HG03457 (cell line): ENCODE results near the gene PDCD2.
"Not testable (repeated sequence)": the region's sequence is repeated elsewhere in the genome, so short reads cannot be mapped to it uniquely, and the experiment has no call there.

ENCODE experiments used
- ATAC-seq: cut with Tn5 transposase; IDR thresholded peaks from one replicate; pipeline ENCODE4 v1.9.1; 2021; ENCODE audit warnings: moderate number of reproducible peaks; ENCODE audit not compliant: unreplicated experiment

PDCD2 gene

DNA sequence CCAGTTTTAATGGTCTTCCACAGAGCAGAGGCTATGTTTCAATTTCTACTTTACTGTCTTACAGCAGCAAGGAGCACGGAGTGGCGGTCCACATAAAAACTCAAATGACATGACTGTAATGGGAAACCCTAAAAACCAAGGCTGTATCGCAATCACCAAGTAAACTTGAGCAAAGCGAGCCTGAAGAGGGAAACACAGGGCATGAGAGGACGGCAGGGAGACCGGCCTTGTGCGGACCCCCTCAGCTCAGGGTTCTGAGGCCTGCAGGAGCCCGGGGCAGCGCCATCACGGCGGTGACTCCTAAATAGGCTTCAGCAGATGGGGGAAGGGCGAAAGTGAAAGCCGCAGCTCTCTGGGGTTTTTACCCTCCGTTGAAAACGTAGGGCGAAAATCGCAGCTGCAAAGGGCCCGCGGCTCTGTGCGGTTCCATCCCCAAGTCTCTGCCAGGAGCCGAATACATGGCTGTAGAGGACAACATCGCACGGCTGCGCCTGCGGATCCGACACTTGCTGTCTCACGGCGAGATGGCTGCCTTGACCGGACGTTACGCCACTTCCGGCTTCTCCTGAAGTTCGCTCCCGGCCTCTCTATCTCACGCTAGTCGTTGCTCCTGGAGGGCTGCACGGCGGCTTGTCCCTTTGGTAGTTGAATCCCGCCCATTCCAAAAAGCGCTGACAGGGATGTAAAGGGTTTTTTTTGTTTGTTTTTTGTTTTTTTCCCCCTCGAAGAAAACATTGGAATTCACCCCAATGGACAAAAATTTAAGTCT lies 31.5 kb downstream of the PDCD2 start, which contains the start of gene PSMB1:
Gene PSMB1, minus strand, starts transcription at position 543 of the 769 bp plus-strand sequence. Its CDS starts 65 bp downstream, at position 478.
- ATAC-seq, result peak; percentile 44

DNA sequence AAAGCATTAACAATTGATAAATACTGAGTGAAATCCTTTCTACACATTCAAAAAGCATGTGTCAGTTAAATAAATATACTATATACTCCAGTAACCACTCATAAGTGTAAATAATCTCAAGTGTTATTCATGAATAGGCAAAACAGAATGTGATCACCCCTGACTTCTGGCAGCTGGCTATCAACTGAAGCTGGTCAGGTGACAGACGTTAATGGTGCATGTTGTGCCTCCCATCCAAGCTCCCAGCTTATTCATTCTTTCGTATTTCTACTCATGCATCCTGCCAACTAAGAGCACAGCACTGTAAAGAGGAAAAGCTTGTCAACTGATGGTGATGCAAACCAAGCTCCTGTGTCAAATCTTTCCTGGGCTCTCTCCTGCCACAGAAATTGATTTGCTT lies 39.0 kb downstream of the PDCD2 start:
- no peak for ATAC-seq

DNA sequence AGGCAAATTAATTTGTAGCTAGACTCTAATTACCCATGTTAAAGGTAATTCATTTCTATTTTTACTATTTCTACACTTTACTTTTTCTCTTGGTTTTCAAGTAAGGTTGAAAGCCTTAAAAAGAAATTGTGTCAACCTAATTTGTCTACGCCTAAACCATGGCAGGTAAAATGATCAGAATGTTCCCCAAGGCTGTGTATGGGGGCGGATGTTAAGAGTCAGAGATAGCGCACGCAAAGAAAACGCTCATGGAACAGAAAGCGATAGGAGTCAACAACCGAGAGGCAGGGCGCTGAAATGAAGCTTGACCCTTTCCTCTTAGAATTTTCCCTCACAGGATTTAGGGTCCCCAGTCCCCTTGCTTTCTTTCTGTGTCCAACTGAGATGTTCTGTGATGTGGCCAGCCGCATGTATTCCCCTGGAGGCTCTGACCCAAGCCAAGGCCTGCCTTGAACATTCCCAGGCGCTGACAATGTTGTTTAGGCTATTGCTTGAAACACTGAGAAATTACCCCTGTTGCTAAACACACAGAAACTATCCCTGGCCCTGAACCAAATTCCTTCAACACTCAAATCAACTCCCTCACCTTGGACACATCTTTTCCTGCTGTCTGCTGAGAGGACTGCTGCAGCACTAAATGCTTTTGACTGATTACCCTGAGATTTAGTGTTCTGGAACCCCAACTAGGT lies 42.3 kb downstream of the PDCD2 start:
- ATAC-seq, result no peak

DNA sequence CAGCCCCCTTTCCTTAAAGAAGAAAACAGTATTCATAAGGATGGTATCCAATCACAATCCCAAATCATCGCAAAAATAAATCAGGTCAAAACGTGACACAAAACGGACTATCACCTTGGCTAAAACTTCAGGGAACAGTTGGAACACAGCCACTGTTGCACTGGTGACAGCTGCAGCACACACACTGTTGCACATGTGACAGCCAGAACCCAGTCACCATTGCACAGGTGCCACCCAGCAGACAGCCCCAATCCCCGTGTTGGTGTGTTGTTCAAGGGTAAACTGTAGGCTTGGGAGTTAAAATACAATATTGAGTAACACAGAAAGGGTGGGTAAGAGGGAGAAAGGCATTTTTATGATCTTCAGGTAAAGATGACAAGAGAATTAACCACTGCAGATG lies 47.1 kb downstream of the PDCD2 start:
- ATAC-seq, result no peak

DNA sequence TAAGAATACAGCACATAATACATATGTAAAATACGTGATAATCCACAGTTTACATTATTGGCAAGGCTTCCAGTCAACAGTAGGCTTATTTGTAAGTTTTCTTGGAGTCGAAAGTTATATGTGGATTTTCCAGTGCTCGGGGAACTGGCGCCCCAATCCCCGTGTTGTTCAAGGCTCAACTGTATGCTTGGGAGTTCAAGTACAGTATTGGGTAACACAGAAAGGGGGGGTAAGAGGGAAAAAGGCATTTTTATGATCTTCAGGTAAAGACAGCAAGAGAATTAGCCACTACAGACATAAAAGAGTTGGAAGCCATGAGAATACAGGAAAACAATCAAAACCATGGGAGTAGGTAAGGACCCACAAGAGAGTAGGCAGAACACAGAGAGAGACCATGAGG lies 47.8 kb downstream of the PDCD2 start:
- ATAC-seq, result no peak

DNA sequence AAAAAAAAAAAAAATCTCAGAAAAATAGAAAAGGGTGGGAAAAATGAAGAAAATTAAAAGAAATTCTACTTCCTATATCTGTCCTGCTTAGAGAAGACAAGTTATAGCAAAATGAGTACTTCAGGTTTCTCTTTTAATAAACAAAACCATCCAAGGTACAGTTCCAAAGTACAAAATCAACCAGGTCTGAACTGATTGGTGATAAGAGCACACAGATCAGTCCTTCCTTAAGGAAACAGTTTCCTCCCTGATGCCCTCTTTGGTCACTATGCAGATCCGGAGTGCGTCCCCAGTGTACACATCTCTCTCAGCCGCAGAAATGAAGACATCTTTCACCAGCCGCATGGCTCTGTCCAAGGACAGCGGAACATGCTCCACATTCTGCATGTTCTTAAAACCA lies 49.4 kb downstream of the PDCD2 start:
- ATAC-seq, result no peak

DNA sequence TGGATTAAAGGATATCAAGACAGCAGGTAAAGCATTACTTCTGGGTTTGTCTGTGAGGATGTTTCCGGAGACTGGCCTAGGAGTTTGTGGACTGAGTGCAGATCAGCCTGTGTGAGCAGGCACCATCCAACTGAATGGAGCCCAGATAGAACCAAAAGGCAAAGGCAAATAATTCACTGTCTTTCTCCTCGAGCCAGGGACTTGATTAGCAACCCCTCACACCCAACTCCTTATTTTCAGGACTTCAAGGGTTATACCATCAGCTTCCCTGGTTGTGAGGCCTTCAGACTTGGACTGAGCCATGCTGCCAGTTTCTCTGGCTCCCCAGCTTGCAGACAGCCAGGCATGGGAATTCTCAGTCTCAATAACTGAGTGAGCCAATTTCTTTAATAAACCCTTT lies 50.6 kb downstream of the PDCD2 start:
- ATAC-seq, result no peak

DNA sequence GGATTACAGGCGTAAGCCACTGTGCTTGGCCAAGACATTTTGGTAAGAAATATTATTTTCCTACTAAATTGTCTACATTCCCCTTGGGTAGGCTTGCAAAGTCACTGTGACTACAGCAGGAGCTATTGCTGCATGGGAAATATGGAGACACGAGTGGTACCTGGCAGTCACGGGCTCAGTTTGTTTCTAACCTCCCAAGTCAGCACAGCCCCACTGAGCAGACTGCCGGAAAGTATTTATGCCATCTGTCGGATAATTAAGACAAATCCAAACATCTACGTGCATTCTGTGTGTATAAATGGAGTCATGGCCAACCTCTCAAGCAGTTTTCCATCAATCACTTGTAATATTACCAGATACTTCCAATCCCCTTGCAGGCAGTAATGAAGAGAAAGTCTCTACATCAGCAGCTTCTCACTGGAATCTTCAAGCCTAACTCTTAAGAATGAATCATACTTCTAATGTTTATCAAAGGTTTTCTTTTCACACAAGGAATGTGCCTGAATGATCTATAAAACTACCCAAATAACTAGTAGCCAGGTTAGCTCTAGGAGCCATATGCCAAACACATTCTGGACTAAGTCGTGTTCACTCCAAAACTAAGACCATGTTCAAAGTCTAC lies 51.5 kb downstream of the PDCD2 start:
- no peak for ATAC-seq

DNA sequence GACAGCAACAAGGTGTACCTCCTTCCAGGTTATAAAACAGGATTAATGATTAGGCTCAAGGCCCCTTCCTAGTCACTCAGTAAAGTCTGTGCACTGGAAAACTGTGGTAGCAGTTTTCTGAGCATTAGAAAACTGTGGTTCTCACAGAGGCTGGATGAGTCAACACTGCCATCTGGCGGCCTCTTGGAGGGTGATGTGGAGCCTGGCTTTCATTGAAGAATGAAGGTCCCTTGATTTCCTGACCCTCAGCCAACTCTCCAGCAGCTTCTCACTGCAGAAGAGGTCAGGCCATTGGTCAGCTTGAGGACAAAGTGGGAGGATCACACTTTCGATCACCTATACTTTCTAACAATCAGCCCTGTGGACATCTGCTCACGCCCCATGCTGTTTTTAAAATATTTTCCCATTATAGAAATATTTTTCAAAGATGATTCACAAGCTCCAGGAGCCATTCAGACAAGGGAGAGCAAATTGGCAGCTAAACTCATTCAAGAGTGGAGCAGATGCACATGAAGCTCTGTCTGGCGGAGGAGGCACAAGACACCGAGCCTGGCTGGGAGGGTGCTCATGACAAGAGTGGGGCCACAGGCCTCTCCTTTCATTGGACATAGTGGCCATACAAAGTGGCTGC lies 54.5 kb downstream of the PDCD2 start:
- ATAC-seq, result peak; percentile 86

DNA sequence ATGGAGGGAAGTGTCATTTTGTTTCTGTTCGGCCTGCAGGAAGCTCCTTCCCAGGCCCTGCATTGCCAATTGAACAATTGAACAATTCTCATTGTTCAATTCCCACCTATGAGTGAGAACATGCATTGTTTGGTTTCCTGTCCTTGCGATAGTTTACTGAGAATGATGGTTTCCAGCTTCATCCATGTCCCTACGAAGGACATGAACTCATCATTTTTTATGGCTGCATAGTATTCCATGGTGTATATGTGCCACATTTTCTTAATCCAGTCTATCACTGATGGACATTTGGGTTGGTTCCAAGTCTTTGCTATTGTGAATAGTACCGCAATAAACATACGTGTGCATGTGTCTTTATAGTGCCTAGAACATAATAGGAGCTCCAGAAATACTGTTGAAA lies 56.4 kb downstream of the PDCD2 start:
- ATAC-seq, result not testable (repeated sequence)

DNA sequence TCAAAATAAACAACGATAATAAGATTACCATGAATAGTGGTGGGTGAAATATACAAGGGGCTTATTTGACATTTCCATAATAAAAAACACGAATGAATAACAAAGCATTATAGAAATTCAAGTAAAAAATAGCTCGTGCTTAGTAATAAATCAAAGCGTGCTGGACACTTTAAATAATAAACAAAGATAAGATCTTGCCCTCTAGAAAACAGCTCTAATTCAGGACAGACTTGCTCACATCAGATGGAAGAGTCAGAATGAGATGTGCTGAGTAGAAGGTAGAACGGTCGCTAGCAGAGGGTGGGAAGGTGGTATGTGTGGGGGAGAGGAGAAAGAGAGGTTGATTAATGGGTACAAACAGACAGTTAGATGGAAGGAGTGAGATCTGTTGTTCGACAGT lies 58.6 kb downstream of the PDCD2 start:
- no peak for ATAC-seq
